ENCODE results near the gene LRFN4.
"Not testable (repeated sequence)": the region's sequence is repeated elsewhere in the genome, so short reads cannot be mapped to it uniquely, and the experiment has no call there.

LRFN4 gene

GRCh38 chr11:66818231-66818955 is 38.5 kb upstream of the LRFN4 start:
- CTCF ChIA-PET = interaction anchor here (1.0 to 5.1 kb wide), 5 partner anchors 15 to 158 kb away, joined by 3 to 26 read pairs (median 4); partner anchors contain the start of gene RCE1
- POLR2A ChIA-PET = no interaction called here
- no peak overlapping the region for H3K4me3 ChIP-seq (ENCODE audit: low read depth, low read length)
- DNase-seq (ENCODE audit: low read depth, low spot score) = no peak
- TF ChIP-seq, protein P1, sequence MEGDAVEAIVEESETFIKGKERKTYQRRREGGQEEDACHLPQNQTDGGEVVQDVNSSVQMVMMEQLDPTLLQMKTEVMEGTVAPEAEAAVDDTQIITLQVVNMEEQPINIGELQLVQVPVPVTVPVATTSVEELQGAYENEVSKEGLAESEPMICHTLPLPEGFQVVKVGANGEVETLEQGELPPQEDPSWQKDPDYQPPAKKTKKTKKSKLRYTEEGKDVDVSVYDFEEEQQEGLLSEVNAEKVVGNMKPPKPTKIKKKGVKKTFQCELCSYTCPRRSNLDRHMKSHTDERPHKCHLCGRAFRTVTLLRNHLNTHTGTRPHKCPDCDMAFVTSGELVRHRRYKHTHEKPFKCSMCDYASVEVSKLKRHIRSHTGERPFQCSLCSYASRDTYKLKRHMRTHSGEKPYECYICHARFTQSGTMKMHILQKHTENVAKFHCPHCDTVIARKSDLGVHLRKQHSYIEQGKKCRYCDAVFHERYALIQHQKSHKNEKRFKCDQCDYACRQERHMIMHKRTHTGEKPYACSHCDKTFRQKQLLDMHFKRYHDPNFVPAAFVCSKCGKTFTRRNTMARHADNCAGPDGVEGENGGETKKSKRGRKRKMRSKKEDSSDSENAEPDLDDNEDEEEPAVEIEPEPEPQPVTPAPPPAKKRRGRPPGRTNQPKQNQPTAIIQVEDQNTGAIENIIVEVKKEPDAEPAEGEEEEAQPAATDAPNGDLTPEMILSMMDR (IDR thresholded peaks at IDR 0.05; ENCODE audit: insufficient read depth, low read length, missing control alignments) = no peak

DNA sequence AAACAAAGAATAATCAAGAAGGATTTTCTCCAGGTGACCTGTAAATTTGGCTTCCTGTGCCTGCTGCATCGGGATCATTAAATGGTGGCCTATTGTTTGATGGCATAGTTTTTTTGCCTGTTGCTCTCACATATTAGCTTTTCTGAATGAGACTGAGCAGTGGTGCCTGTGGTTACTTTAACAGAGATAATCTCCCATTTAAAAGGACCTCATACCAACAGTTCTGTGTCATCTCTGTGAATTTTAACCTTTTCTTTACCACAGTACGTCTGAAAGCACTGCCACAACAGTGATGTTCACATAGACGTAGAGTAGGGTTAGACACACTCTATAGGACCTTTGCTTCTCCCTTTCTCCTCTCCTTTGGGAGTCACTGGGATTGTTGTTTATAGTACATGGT is 36.5 kb upstream of the LRFN4 start:
- ChIA-PET POLR2A (no interaction called here), CTCF (interaction anchor here (5.1 kb wide), 1 partner anchor 13 kb away, joined by 26 read pairs; no protein-coding TSS in a partner anchor)
- no peak for DNase-seq (ENCODE audit: low read depth, low spot score)
- TF ChIP-seq, protein P1 (IDR thresholded peaks at IDR 0.05; ENCODE audit: insufficient read depth, low read length, missing control alignments) = no peak
- no peak overlapping the region for H3K4me3 ChIP-seq (ENCODE audit: low read depth, low read length)

GRCh38 chr11:66820901-66821300 is 36.0 kb upstream of the LRFN4 start:
- H3K4me3 ChIP-seq (ENCODE audit: low read depth, low read length) = no peak overlapping the region
- POLR2A ChIA-PET = no interaction called here
- CTCF ChIA-PET = interaction anchor here (5.1 kb wide), 1 partner anchor 13 kb away, joined by 26 read pairs; no protein-coding TSS in a partner anchor
- TF ChIP-seq, protein P1 (IDR thresholded peaks at IDR 0.05; ENCODE audit: insufficient read depth, low read length, missing control alignments) = no peak
- no peak for DNase-seq (ENCODE audit: low read depth, low spot score)

GRCh38 chr11:66823700-66824099 is 33.2 kb upstream of the LRFN4 start:
- TF ChIP-seq, protein P1 (IDR thresholded peaks at IDR 0.05; ENCODE audit: insufficient read depth, low read length, missing control alignments) = no peak
- CTCF ChIA-PET = interaction anchor here (1.4 kb wide), 2 partner anchors 10 to 129 kb away, joined by 4 read pairs; no protein-coding TSS in a partner anchor
- no peak for DNase-seq (ENCODE audit: low read depth, low spot score)
- POLR2A ChIA-PET = no interaction called here
- no peak overlapping the region for H3K4me3 ChIP-seq (ENCODE audit: low read depth, low read length)

DNA sequence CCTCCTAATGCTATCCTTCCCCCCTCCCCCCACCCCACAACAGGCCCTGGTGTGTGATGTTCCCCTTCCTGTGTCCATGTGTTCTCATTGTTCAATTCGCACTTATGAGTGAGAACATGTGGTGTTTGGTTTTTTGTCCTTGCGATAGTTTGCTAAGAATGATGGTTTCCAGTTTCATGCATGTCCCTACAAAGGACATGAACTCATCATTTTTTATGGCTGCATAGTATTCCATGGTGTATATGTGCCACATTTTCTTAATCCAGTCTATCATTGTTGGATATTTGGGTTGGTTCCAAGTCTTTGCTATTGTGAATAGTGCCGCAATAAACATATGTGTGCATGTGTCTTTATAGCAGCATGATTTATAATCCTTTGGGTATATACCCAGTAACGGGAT is 32.3 kb upstream of the LRFN4 start:
- POLR2A ChIA-PET; H3K4me3 ChIP-seq (ENCODE audit: low read depth, low read length); DNase-seq (ENCODE audit: low read depth, low spot score): not testable (repeated sequence)
- CTCF ChIA-PET = interaction anchor here (1.4 kb wide), 2 partner anchors 9 to 130 kb away, joined by 4 read pairs; no protein-coding TSS in a partner anchor

- DNase-seq (ENCODE audit: low read depth, low spot score) = no peak
- H3K4me3 ChIP-seq (ENCODE audit: low read depth, low read length) = no peak overlapping the region
- CTCF ChIA-PET = interaction anchor here (0.6 to 13.1 kb wide), 25 partner anchors 8 to 427 kb away, joined by 3 to 246 read pairs (median 4); partner anchors contain the start of genes RBM4B and RCE1
- POLR2A ChIA-PET = no interaction called here
- TF ChIP-seq, protein P1 (IDR thresholded peaks at IDR 0.05; ENCODE audit: insufficient read depth, low read length, missing control alignments) = no peak
These were observed 22.4 kb upstream of the LRFN4 start for GRCh38 chr11:66834539-66834845.

All from AG04449 (cell line).